Measurements from ENCODE around the gene SLC7A1.

- no peak for TF ChIP-seq CTCF (IDR thresholded peaks at IDR 0.05)
- no peak for TF ChIP-seq POLR2AphosphoS5 (IDR thresholded peaks at IDR 0.05)
These were observed 72.1 kb downstream of the SLC7A1 start for GRCh38 chr13:29523199-29523961.

Measured in upper lobe of left lung (tissue), 4 donors.